K562 (cell line): ENCODE results near the gene ABI3BP. TPM values are rescaled to one million over a fixed set of nuclear protein-coding genes. Genes with fewer than 3 reads are reported as not detected.

Source experiments
- ATAC-seq: fragments of 200-7000 bp; cut with Tn5 transposase; 3 replicates; pipeline ENCODE4 v1.9.1; 2020; ENCODE audit warnings: moderate library complexity
- BruUV-seq: library from RNA; stranded (reverse); fragments of 400-500 nt; replicated peaks from 2 replicates; lab custom pipeline; 2021; lab: Mats Ljungman, UMichigan
- CTCF ChIA-PET: fragments of 300-600 bp; formaldehyde crosslinking; extraction: SDS; loops from one replicate; lab custom pipeline; 2021; ENCODE audit warnings: low intra/inter-chr PET ratio; lab: Yijun Ruan, JAX
- POLR2A ChIA-PET: fragments of 300-600, 350-650 bp; sonication (Branson Sonifier 250); formaldehyde crosslinking; extraction: SDS; loops from one replicate; lab custom pipeline; 2021; ENCODE audit warnings: antibody characterized with exemption, inconsistent platforms; lab: Yijun Ruan, JAX
- DNase-seq, 4 experiments: peaks; one replicate each; pipeline versions ENCODE4 v3.0.0 to v3.0.0-alpha.2; 2011 to 2018; ENCODE audit warnings: low spot score in 3 of 4, mixed read lengths in 3 of 4; ENCODE audit errors: extremely low read depth in 1 of 4
- FAIRE-seq: peaks from 2 replicates; lab custom pipeline; 2011; peaks lifted over from hg19 to GRCh38; lab: Jason Lieb, UNC
- H2AFZ ChIP-seq: 2 replicates; pipeline ENCODE4 v1.6.0; 2011; ENCODE audit warnings: low read depth, low read length, control low read depth, inconsistent platforms
- H3K27ac ChIP-seq: fragments of 200-600 bp; 3 replicates; pipeline ENCODE4 v1.8.0; 2011; ENCODE audit warnings: low read depth, mild to moderate bottlenecking, control low read depth, inconsistent platforms, low read length, moderate library complexity, mixed read lengths; ENCODE audit errors: extremely low read depth
- H3K27me3 ChIP-seq, 2 experiments: fragments of 300-600 bp in 1 of 2; 2 replicates in 1 of 2; 3 replicates in 1 of 2; pipeline versions ENCODE4 v1.6.0 to v1.8.0; 2011; ENCODE audit warnings: inconsistent platforms in 2 of 2, low read length in 2 of 2, mild to moderate bottlenecking in 1 of 2, mixed read lengths in 1 of 2, moderate library complexity in 1 of 2; ENCODE audit not compliant: control insufficient read depth in 2 of 2, insufficient read depth in 2 of 2
- H3K36me3 ChIP-seq: fragments of 300-600 bp; 3 replicates; pipeline ENCODE4 v1.8.0; 2011; ENCODE audit warnings: mild to moderate bottlenecking, low read length, inconsistent platforms; ENCODE audit not compliant: control insufficient read depth, insufficient read depth
- H3K4me1 ChIP-seq, 2 experiments: fragments of 200-600 bp in 1 of 2; replicated peaks in 1 of 2; 2 replicates in 1 of 2; 3 replicates in 1 of 2; pipeline versions ENCODE4 v1.5.1 to v1.8.0; 2011; ENCODE audit warnings: inconsistent platforms in 2 of 2, low read length in 2 of 2, mild to moderate bottlenecking in 1 of 2, mixed read lengths in 1 of 2, moderate library complexity in 1 of 2; ENCODE audit not compliant: control insufficient read depth in 2 of 2, insufficient read depth in 2 of 2
- H3K4me2 ChIP-seq: 2 replicates; pipeline ENCODE4 v1.6.1; 2011; ENCODE audit warnings: low read length, control low read depth, inconsistent platforms, mixed read lengths; ENCODE audit not compliant: insufficient read depth
- H3K4me3 ChIP-seq: fragments of 200-600 bp; sonication (generic), shearing (Covaris generic); 2 replicates; pipeline ENCODE4 v1.5.1; 2016; ENCODE audit warnings: control low read depth, inconsistent platforms
- H3K79me2 ChIP-seq: fragments of 200-600 bp; 3 replicates; pipeline ENCODE4 v1.8.0; 2011; ENCODE audit warnings: low read length, inconsistent platforms; ENCODE audit not compliant: control insufficient read depth, insufficient read depth
- H3K9ac ChIP-seq, 2 experiments: 2 replicates each; pipeline versions ENCODE4 v1.6.0 to v1.6.1; 2011; ENCODE audit warnings: low read depth in 2 of 2, low read length in 2 of 2, control low read depth in 1 of 2, inconsistent platforms in 1 of 2, mild to moderate bottlenecking in 1 of 2, mixed read lengths in 1 of 2; ENCODE audit not compliant: insufficient read depth in 1 of 2
- H3K9me1 ChIP-seq: one replicate; pipeline ENCODE4 v1.6.0; 2011; ENCODE audit warnings: inconsistent platforms, mild to moderate bottlenecking, low read length, moderate library complexity; ENCODE audit not compliant: control insufficient read depth, insufficient read depth
- H3K9me3 ChIP-seq: replicated peaks from 2 replicates; pipeline ENCODE4 v1.5.1; 2011; ENCODE audit warnings: low read depth, low read length, inconsistent platforms; ENCODE audit not compliant: control insufficient read depth, insufficient read depth
- H4K20me1 ChIP-seq: replicated peaks from 2 replicates; pipeline ENCODE4 v1.6.1; 2011; ENCODE audit warnings: low read length, inconsistent platforms, mixed read lengths; ENCODE audit not compliant: control insufficient read depth, insufficient read depth
- CC2D1A ChIP-seq: fragments of 450-650 bp; IDR thresholded peaks from 2 replicates; pipeline ENCODE4 v1.6.1; 2017; ENCODE audit warnings: mild to moderate bottlenecking
- SIRT6 ChIP-seq: IDR thresholded peaks from one replicate; pipeline ENCODE4 v1.6.1; 2012; ENCODE audit warnings: low read depth, mild to moderate bottlenecking, control low read depth, inconsistent platforms, low read length, moderate library complexity
- STAT5A ChIP-seq: IDR thresholded peaks from 2 replicates; pipeline ENCODE4 v1.6.1; 2012; ENCODE audit warnings: low read length, inconsistent platforms, borderline replicate concordance
- ZMIZ1 ChIP-seq, 2 experiments: fragments of 150-350 bp in 1 of 2; IDR thresholded peaks; 2 replicates each; pipeline ENCODE4 v1.6.1; 2012 to 2016; ENCODE audit warnings: low read depth in 2 of 2, low read length in 2 of 2, mild to moderate bottlenecking in 1 of 2, moderate library complexity in 1 of 2
- WGBS: fragments of 100-300 bp; shearing (Covaris generic); methylation state at CpG from one replicate; pipeline ENCODE4 v1.1.6; 2016; ENCODE audit warnings: low coverage, mixed read lengths; ENCODE audit not compliant: insufficient coverage; ENCODE audit errors: missing lambda C conversion rate; 5-methylcytosine and 5-hydroxymethylcytosine counted together
- in situ Hi-C: fragments of 300-500 bp; cut with MboI; formaldehyde crosslinking; loops from 4 replicates; pipeline ENCODE4 v1.15.0; 2018; ENCODE audit warnings: inconsistent platforms, mixed read lengths
- intact Hi-C: fragments of 100-400 bp; cut with micrococcal nuclease; formaldehyde crosslinking; loops from 2 replicates; pipeline ENCODE4 v1.14.2; 2022
- polyA plus RNA-seq, 8 experiments: library from polyadenylated mRNA; depleted of rRNA in 4 of 8; stranded (reverse) in 5 of 8; unstranded in 3 of 8; fragments of >200 nt; fragmentation: Nextera tagmentation in 2 of 8; fragmentation: Illumina TruSeq in 1 of 8; extraction: Ambion mirVana in 2 of 8; extraction: Trizol in 1 of 8; gene quantifications; 2 replicates each; pipeline versions ENCODE4 v1.2.1 to v1.2.3, GENCODE V29; 2011 to 2014; ENCODE audit warnings: inconsistent platforms in 1 of 8, missing spikeins in 1 of 8
- total RNA-seq, 7 experiments: library from RNA; depleted of rRNA in 6 of 7; stranded (reverse); fragments of >200 nt in 6 of 7; fragmentation: Illumina TruSeq in 2 of 7; extraction: Trizol in 2 of 7; gene quantifications; 2 replicates each; pipeline versions ENCODE4 v1.2.1 to v1.2.3, GENCODE V29; 2011 to 2021; ENCODE audit warnings: low replicate concordance in 1 of 7

ABI3BP gene
- total and polyA plus RNA-seq, 9 of the 15 experiments (the other 6 are each of a cell fraction or from before 2014, with no cell fraction given), result 0.01 to 0.24 (median 0.06) TPM; not detected in 5

GRCh38 chr3:101027286-101027685 is 34.1 kb upstream of the ABI3BP start:
- no TSS peak for BruUV-seq

More at GRCh38 chr3:101027286-101027685, 34.1 kb upstream of the ABI3BP start:
- intact Hi-C loops (no loop called here), in situ Hi-C loops (no loop called here)
- Histone ChIP-seq H3K9me1 (no peaks in the 10 kb centered on the region), H3K9ac (no peak overlapping the region), H3K27ac (no peak overlapping the region), H3K27me3 (no peaks in the 10 kb centered on the region), H4K20me1 (no peaks in the 10 kb centered on the region), H3K4me3 (no peak overlapping the region), H2AFZ (no peak overlapping the region), H3K4me1 (no peaks in the 10 kb centered on the region), H3K9me3 (no peaks in the 10 kb centered on the region), H3K4me2 (no peak overlapping the region), H3K79me2 (no peaks in the 10 kb centered on the region), H3K36me3 (no peaks in the 10 kb centered on the region)
- ChIA-PET CTCF (no interaction called here), POLR2A (no interaction called here)
- FAIRE-seq (no peak), ATAC-seq (no peak), DNase-seq (no peak)
- TF ChIP-seq STAT5A (no peak), SIRT6 (no peak), ZMIZ1 (IDR thresholded peaks at IDR 0.05; ENCODE audit: low read depth in 2 of 2, low read length in 2 of 2) (no peak), CC2D1A (no peak)
- WGBS, result 0% methylated on average over 2 of the region's 5 CpGs
